Right renal pelvis (tissue), 4 donors: ENCODE data around the gene ABCA1. TPM values are rescaled to one million over a fixed set of nuclear protein-coding genes. Genes with fewer than 3 reads are reported as not detected.
"Not testable (repeated sequence)": the region's sequence is repeated elsewhere in the genome, so short reads cannot be mapped to it uniquely, and the experiment has no call there.

Experiments used
- DNase-seq, 4 donors: peaks; one replicate each; pipeline ENCODE4 v3.0.0-alpha.2; 2013; ENCODE audit warnings: low read depth in 4 of 4, low spot score in 3 of 4, missing footprints in 1 of 4
- polyA plus RNA-seq, 4 donors: library from polyadenylated mRNA; unstranded; fragments of 120-200 nt; gene quantifications; one replicate each; pipeline ENCODE4 v1.2.1, GENCODE V29; 2013; ENCODE audit not compliant: insufficient read length in 4 of 4

Gene ABCA1
- polyA plus RNA-seq, 4 donors = 6.8 to 11.3 (median 9.7) TPM

DNA sequence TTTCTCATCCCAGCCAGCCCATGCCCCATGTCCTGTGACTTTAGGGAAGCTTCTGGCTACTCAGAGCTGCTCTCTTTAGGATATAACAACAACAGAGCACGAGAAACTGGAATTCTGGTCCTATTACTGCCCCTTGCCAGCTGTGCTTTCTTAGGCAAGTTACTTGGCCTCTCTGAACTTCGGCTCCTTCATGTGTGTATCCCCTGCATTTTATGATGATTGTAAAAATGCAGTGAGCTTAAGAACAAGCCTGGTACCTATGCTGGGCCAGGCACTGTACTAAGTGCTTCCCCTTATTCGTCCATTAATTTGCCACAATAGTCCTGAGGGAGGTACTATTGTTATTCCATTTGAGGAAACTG, 54.5 kb downstream of the ABCA1 start:
- no peak for DNase-seq

DNA sequence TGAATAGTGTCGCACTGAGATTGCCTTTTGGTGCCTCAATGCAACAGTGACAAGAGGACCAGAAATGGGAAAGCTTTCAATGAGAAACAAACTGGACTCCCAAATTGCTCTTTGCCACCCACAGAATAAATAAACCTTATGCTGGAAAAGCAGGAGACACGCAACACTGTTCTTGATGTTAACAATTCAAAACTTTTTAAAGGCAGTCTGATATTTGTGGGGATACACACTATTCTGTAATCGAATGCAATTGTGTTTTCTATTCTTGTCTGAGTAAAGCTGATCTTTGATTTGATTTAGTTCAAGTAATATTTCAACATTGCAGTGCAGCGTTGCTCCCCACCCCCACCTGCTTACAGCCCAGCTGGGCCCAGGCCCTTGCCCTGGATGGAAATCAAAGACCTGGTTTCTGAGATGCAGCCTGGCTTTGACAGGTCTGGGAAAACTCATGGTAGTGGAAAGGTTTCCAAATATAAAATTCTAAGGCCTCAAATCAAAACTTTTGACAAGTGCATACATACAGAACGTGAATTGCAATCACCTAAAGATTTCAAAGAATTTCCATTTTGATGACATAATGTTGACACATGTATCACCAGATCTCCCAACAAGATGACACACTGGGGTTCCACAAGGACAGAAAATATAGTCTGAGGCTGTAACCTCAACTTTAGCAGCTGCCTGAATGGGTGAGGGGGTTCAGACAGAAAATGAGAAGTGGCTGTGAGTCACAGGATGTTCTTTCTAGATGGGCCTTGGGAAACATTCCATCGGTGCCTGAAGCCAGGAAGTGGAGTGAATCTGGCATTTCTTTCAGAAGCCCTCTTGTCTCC, 55.1 kb downstream of the ABCA1 start:
- DNase-seq = no peak

DNA sequence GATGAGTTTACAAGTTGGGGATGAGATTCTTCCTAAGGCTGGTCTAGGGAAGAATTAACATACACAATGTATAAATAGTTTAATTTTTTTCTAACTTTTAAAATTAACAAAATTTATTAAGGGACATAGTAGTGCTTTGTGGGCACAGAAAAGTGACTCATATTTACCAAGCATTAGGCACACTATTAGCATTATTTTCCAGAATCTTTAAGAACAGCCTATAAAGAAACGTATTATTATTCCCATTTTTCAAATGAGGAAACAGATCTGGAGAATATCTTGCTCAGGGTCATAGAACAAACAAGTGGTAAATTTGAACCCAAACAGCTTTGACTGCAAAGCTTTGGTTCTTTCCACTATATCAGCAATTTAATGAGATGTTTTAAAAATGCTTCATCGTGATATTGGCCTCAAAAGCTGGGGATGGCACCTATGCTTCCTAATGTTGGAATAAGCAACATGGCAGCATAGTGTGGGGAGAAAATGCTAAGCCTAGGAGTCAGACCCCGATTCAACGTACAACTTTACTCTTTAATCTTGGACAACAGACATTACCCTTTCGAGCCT, 55.9 kb downstream of the ABCA1 start:
- DNase-seq = no peak

DNA sequence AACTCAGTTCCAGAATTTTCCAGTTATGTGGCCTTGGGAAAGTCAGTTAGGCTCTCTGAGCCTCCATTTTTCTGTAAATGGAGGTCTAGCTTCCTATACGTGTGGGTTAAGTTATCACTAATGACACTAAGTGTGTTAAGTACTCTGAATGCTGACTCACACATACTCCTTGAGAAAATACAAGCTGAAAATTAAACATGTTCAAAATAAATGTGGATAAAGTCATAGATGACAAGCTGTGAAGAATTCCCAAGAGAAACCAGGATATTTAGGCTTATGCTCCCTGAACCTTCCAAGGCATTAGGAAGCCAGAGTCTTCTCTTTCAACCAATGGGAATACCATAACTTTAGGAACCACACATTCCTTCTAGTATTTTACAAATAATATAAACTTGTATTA, 58.1 kb downstream of the ABCA1 start:
- DNase-seq = no peak

DNA sequence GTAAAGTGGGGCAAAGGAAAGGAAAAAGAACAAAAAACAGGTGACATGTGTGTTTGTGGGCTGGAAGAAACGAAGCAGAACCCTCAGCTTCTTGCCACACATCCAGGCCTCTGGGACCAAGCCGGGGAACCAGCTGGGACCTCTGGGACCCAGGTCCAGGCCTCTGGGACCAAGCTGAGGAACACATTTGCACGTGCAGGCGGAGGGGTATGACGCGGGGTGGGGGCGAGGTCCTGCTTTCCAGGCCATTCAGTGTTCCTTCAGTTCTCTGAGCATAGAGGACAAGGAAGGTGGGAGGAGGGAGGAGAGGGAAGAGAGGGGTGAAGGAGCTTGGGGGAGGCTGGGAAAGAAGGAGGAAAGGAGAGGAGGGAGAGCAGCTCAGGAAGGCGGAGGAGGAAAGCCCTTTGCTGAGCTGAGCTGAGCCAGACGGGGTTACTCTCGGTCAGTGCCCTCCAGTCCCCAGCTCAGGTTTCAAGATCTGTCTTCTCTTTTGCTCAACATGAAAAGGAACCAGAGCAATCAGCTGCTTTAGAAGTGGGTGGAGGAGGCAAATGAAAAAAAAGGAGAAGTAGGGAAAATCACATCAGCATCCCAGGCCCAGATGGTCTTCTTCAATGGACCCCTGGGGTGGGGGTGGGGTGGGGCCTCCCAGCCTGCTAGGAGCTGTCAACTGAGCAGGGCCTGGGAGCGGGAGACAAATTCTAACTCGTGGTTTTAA, 59.1 kb downstream of the ABCA1 start:
- DNase-seq = peak; percentile 84 to 93 (median 89)

DNA sequence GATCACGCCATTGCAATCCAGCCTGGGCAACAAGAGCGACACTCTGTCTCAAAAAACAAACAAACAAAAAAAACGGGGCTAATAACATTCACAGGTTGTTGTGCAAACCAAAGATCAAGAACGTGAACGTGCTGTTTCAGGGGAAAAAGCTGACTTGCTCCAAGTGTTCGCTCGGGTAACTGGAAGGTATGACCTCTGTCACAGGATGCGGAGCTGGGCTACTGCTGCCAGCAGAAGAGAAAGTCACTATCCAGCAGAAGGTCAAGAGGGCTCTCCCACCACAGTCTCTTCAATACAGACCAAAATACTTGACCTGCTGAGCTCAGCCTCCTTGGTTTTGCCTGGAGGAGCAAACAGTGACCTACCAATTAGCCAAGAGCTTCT, 59.7 kb downstream of the ABCA1 start:
- DNase-seq = peak in 3 of 4 donors; percentile 5 to 22 (median 15)

DNA sequence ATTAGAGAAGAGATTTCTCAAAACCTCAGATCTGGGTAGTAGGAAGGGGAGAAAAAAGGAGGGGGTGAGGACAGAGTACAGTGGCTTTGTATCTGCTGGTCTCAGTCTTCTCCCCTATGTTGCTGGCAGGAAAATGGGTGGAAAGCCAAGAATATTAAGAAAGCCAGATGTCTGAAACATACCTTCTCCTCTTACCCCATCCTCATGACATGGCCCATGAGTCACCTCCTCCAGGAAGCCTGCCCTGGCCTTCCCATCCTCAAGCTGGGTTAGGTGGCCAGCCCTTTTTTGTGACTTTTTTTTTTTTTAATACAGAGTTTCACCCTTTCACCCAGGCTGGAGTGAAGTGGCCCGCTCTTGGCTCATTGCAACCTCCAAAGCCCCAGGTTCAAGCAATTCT, 61.8 kb downstream of the ABCA1 start:
- no peak for DNase-seq

DNA sequence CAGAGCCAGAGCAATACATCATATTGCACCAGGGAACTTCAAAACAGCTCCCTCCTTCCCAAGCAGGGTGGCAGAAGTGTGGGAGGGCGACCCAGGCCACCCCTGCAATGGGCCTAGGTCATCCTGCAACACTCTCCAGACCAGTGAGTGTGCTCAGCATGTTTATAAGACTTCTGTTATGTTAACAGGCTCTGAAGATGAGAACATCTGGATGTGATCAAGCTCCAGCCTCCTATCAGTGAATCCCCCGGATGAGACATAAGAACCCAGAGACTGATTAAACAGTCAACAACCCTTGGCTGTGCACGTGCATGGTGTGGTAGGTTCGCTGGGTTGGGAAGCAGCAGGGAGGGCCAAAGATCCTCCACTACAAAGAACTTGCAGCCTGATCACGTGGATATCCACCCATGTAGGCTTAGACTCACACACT, 63.3 kb downstream of the ABCA1 start:
- DNase-seq = peak in 1 of 4 donors; percentile 4

DNA sequence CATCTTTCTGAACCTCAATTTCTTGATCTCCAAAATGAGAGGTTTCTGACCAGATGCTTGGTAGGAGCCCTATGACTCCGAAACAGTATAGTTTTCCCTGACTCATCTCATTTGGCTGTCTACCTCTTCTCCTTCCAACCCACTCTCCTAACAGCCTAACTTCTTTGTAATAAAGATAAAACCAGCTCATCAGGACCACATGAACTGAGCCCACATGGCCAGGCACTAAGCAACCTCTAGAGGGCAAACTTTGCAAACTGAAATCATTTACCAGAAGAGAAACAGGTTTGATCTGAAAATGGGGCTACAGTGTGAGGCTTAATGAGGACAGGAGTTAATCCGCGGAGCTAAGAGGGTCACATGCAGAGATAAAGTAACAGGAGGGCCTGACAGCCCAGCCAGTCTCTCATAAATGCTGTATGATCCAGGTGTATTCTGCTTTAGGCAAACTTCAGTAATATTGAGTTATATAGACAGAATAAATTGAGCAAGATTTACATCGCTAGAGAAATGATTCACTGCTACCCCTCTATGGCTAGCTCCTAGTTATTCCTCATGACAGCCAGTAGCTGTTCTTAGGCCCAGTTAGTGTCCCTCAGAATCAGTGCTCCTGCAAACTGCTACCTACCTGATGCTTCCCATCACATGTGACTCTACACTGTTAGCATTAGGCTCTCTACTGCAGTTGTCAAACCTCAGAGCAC, 64.6 kb downstream of the ABCA1 start:
- DNase-seq = peak; percentile 48 to 66 (median 54)

DNA sequence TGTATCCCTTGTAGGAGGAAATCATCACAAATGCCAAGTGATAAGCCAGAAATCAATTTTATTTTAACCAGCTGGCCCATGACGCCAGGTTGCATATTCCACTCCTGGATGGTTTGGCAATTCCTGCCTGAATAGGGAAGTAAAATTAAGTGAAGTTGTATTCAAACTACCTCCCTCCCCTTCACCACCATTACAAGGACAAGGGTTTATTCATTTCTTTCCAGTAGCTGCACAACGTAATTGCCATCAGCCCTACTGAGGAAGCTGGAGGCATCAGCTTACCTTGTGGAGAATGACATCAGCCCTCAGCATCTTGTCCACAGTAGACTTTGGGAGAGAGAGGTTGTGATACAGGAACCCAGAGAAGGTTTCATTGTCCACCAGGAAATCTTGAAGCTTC, 66.6 kb downstream of the ABCA1 start:
- DNase-seq = no peak

DNA sequence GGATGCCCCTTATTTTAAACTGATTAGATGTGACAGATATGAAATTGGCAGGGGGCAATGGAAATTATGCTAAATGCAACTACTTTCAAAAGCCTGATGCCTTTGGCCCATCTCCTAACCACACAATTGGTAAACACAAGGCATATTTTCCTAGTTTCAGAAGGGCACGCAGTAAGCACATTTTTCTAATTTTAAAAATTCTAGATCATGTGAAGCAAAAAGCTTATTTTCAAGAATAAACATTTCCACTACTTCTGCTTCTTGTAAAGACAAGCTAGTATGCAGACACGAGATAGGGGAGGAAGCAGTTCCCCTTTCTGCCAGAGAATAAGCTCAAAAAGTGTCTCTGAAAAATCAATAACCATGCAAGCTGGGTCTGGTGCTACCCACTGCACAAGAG, 67.7 kb downstream of the ABCA1 start:
- DNase-seq = no peak

DNA sequence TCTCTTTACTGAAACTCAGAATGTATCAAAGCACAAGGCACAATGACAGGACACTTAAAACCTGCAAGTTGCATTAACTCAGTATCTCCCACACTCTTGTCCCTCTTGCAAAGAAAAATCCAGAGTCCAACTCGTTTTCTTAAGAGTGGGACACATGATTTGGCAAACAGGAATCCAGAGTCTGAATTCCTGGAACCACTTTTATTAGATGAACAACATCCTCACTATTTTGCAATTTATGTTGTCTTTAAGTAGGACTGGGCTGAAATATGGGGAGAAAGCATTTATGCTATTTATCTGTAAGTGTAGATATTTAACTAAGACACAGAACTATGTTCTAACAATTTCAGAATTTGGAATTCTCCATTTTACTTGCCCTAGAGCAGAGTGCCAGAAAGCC, 69.1 kb downstream of the ABCA1 start:
- DNase-seq = no peak

DNA sequence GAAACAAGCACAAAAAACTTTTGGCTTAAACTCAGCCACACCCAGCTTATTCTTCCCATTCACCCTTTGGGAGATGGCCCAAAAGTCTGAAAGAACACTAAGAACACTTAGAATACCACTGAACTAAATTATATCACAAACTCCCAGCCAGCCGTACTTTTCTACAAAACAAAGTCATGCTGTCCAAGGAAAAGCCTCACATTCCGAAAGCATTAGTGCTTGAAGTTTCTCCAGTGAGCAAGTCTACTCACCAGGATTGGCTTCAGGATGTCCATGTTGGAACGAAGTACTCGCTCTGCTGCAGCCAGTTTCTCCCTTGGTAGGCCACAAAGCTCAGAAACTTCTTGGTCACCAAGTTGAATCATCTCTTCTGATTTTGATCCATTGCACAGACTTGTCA, 69.7 kb downstream of the ABCA1 start:
- no peak for DNase-seq

DNA sequence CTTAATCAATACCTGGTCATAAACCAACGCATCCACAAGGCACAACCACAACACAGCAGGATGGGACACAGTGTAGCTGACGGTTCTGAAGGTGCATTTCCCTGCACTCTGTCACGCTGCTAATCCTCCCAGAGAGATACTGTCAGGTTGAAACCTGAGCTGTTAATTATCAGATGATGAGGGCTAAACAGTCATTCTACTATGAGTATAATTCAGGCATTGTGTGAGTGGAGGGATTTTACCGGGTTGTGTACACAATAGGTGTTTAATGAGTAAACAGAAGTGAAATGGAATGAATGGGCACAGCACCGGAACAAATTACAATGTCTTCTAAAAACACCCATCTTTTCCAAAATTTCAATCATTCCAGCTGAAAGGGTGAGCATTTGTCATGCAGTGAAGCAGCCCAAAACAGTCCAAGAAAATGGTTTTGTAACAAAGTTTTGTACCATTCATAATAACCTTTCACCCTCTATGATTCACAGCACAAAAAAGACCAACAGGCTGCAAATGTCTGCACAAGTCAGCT, 71.5 kb downstream of the ABCA1 start:
- DNase-seq = no peak

DNA sequence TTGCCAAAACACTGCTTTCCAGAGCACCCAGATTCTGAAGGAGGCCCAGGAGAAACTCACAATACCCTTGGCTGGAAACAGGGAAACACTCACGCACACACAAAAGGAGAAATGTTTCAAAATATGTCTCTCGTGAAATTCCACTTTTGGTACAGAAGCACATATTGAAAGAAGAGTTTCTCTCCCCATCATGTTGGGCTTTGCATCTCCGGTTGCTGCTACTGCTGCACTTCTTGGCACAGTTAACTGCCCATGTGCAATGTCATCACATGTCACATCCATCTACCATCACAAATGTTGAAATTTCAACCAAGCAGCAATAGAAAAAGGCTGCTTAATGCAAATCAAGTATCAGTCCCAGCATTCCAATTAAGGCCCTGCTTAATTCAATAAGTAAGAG, 72.1 kb downstream of the ABCA1 start:
- DNase-seq = no peak

DNA sequence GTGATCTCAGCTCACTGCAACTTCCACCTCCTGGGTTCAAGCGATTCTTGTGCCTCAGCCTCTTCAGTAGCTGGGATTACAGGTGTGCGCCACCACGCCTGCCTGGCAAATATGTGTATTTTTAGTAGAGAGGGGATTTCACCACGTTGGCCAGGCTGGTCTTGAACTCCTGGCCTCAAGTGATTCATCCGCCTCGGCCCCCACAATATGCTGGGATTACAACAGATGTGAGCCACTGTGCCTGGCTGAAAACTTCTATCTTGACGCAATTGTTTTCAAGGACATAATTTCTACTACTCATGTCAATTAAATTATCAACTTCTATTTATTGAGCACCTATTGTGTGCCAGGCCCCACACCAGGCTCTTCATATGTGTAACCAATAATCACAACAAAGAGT, 72.7 kb downstream of the ABCA1 start:
- not testable (repeated sequence) for DNase-seq

DNA sequence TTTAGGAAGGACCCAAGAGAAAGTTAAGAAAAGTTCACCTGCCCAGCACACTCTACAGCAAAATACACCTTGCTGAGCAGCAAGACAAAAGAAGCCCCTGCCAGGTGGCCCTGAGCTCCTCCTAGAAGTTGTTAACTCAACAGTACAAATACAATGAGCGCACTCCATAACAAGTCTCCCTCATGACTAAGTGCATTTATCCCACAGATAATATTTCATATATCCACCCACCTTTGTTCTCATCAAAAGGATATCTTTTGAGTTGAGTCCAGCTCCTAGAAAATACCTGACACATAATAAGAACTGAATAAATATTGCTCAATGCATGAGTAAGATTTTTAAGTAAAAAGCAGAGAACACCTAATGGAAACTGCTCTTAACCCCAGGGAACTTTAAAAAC, 73.3 kb downstream of the ABCA1 start:
- DNase-seq = no peak

DNA sequence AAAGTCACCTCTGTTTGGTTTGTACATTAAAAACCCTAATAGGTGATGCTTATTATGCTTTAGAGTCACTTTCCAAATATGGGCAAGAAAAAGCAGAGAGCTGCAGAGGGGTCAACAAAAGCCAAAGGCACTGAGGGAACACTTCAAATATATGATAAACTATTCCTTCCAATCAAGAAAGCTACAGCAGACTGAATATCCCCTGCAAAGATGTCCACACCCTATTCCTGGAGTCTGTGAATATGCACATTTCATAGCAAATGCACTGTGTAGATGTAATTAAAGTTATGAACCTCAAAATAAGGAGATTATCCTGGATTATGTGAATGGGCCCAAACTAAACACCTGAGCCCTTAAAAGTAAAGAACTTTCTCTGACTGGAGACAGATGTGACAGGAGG, 74.3 kb downstream of the ABCA1 start:
- no peak for DNase-seq

DNA sequence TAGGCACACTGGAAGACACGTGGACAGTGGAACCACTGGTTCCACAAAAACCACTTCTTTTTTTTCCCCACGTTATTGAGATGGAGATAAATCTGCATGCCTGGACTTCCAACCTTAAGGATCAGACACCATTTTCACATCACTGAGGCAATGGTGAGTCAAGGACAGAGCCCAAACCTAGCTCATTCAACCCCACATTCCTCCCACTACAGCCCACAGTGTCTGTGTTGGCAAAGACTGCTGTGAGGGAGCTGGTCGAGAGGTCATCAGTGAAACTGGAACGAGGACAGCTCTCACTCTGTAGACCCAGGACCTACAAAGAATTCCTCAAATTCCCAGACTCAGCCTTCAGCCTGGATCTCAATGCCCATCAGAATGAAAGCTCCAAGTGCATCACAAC, 74.8 kb downstream of the ABCA1 start:
- DNase-seq = no peak

DNA sequence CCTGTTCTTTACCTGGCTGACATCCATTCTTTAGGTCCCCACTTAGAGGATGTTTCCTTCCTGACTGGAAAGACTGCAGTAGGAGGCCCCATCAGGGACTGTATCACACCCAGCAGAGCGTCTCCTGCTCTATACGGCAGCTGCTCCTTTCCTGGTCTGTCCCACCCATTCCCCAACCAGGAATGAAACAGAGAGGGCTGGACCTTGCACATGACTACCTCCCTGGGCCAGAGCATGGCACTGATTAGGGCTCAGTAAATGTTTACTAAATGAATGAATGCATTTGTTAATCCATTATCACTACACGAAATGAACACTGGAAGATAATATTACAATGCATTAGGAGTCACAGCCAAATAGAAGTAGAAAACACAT, 76.4 kb downstream of the ABCA1 start:
- no peak for DNase-seq
